GM12878 (cell line): Measurements from ENCODE around the gene HIVEP2. TPM values are rescaled to one million over a fixed set of nuclear protein-coding genes. Genes with fewer than 3 reads are reported as not detected.

ENCODE experiments used
- ATAC-seq: fragments of 200-7000 bp; cut with Tn5 transposase; 3 replicates; pipeline ENCODE4 v1.9.1; 2020; ENCODE audit warnings: mild to moderate bottlenecking, moderate library complexity
- BruUV-seq: library from RNA; stranded (reverse); fragments of 400-500 nt; replicated peaks from 2 replicates; lab custom pipeline; 2021; lab: Mats Ljungman, UMichigan
- CTCF ChIA-PET: fragments of 300-600 bp; sonication (Branson Sonifier 250); formaldehyde crosslinking; extraction: SDS; loops from one replicate; lab custom pipeline; 2021; ENCODE audit warnings: inconsistent platforms; lab: Yijun Ruan, JAX
- POLR2A ChIA-PET: fragments of 350-600 bp; formaldehyde crosslinking; extraction: SDS; loops from one replicate; lab custom pipeline; 2021; ENCODE audit warnings: inconsistent platforms; lab: Charles Lee
- RAD21 ChIA-PET: fragments of 300-600 bp; sonication (Branson Sonifier 250); formaldehyde crosslinking; loops from one replicate; lab custom pipeline; 2023; ENCODE audit warnings: antibody characterized with exemption; ENCODE audit not compliant: unreplicated experiment; lab: Charles Lee
- SMC1A ChIA-PET: fragments of 300-600 bp; sonication (Branson Sonifier 250); formaldehyde crosslinking; loops from one replicate; lab custom pipeline; 2023; ENCODE audit not compliant: unreplicated experiment, uncharacterized antibody; lab: Charles Lee
- DNase-seq: peaks from one replicate; pipeline ENCODE4 v3.0.0-alpha.2; 2011; ENCODE audit warnings: low read depth, low spot score
- FAIRE-seq: peaks from 3 replicates; lab custom pipeline; 2011; peaks lifted over from hg19 to GRCh38; lab: Jason Lieb, UNC
- H2AFZ ChIP-seq: 2 replicates; pipeline ENCODE4 v1.6.0; 2011; ENCODE audit warnings: low read depth, low read length, control low read depth; ENCODE audit not compliant: control insufficient read depth
- H3K27ac ChIP-seq: 2 replicates; pipeline ENCODE4 v1.5.1; 2011; ENCODE audit warnings: control low read depth; ENCODE audit not compliant: control insufficient read depth, insufficient read depth
- H3K27me3 ChIP-seq, 2 experiments: replicated peaks in 1 of 2; 2 replicates each; pipeline versions ENCODE4 v1.6.0 to v1.6.1; 2011; ENCODE audit warnings: low read length in 1 of 2; ENCODE audit not compliant: control insufficient read depth in 2 of 2, insufficient read depth in 2 of 2
- H3K36me3 ChIP-seq, 2 experiments: 2 replicates each; pipeline ENCODE4 v1.5.1; 2011; ENCODE audit warnings: low read length in 1 of 2; ENCODE audit not compliant: control insufficient read depth in 2 of 2, insufficient read depth in 2 of 2
- H3K4me1 ChIP-seq: 2 replicates; pipeline ENCODE4 v1.6.1; 2011; ENCODE audit warnings: mild to moderate bottlenecking, low read length, moderate library complexity, mixed read lengths; ENCODE audit not compliant: control insufficient read depth, insufficient read depth
- H3K4me2 ChIP-seq: 2 replicates; pipeline ENCODE4 v1.6.0; 2011; ENCODE audit warnings: control low read depth; ENCODE audit not compliant: control insufficient read depth, insufficient read depth
- H3K4me3 ChIP-seq: fragments of 200-600 bp; sonication (generic); 2 replicates; pipeline ENCODE4 v1.5.1; 2016
- H3K79me2 ChIP-seq: 2 replicates; pipeline ENCODE4 v1.6.0; 2011; ENCODE audit warnings: low read length; ENCODE audit not compliant: control insufficient read depth, insufficient read depth
- H3K9ac ChIP-seq: 2 replicates; pipeline ENCODE4 v1.8.0; 2011; ENCODE audit warnings: low read length, control low read depth, mixed read lengths; ENCODE audit not compliant: control insufficient read depth, insufficient read depth
- H3K9me3 ChIP-seq: replicated peaks from 3 replicates; pipeline ENCODE4 v1.5.1; 2011; ENCODE audit warnings: mild to moderate bottlenecking, low read length; ENCODE audit not compliant: control insufficient read depth, insufficient read depth
- H4K20me1 ChIP-seq: 2 replicates; pipeline ENCODE4 v1.6.0; 2011; ENCODE audit not compliant: control insufficient read depth, insufficient read depth
- ATF2 ChIP-seq: IDR thresholded peaks from 2 replicates; pipeline ENCODE4 v1.6.1; 2012; ENCODE audit warnings: low read length, inconsistent platforms
- E4F1 ChIP-seq: fragments of 450-650 bp; IDR thresholded peaks from 2 replicates; pipeline ENCODE4 v1.6.1; 2018; ENCODE audit warnings: borderline replicate concordance, mild to moderate bottlenecking; ENCODE audit not compliant: partially characterized antibody
- KLF5 ChIP-seq: fragments of 450-650 bp; IDR thresholded peaks from 2 replicates; pipeline ENCODE4 v1.6.1; 2014; ENCODE audit warnings: mild to moderate bottlenecking; ENCODE audit not compliant: partially characterized antibody
- MTA3 ChIP-seq: IDR thresholded peaks from 2 replicates; pipeline ENCODE4 v1.6.1; 2012; ENCODE audit warnings: low read length, inconsistent platforms, borderline replicate concordance
- NFYA ChIP-seq: IDR thresholded peaks from 2 replicates; pipeline ENCODE4 v1.6.1; 2011; ENCODE audit warnings: low read depth, mild to moderate bottlenecking, low read length, improper control_type of control experiment, borderline replicate concordance
- RFX5 ChIP-seq: IDR thresholded peaks from 2 replicates; pipeline ENCODE4 v1.6.1; 2011; ENCODE audit warnings: low read depth, low read length, improper control_type of control experiment
- SMC3 ChIP-seq: IDR thresholded peaks from 2 replicates; pipeline ENCODE4 v1.6.1; 2011; ENCODE audit warnings: low read length, improper control_type of control experiment, borderline replicate concordance
- WGBS: methylation state at CpG from one replicate; pipeline ENCODE4 v1.1.6; 2016; ENCODE audit warnings: low lambda C conversion rate; ENCODE audit not compliant: insufficient replicate concordance, insufficient coverage; ENCODE audit errors: missing lambda C conversion rate; 5-methylcytosine and 5-hydroxymethylcytosine counted together
- in situ Hi-C: fragments of 300-500 bp; cut with MboI; formaldehyde crosslinking; loops from 9 replicates; pipeline ENCODE4 v1.14.3; 2018; ENCODE audit warnings: mixed read lengths
- intact Hi-C: fragments of 100-400 bp; cut with micrococcal nuclease; formaldehyde crosslinking; loops from one replicate; pipeline ENCODE4 v1.14.2; 2022; ENCODE audit not compliant: unreplicated experiment
- polyA plus RNA-seq, 11 experiments: library from polyadenylated mRNA; depleted of rRNA in 4 of 11; unstranded in 6 of 11; stranded (reverse) in 5 of 11; fragments of >200 nt; fragmentation: Nextera tagmentation in 4 of 11; fragmentation: Illumina TruSeq in 1 of 11; extraction: Ambion mirVana in 4 of 11; extraction: Trizol in 1 of 11; gene quantifications; 1 replicate in 1 of 11; 2 replicates in 10 of 11; pipeline versions ENCODE4 v1.2.1 to v1.2.3, GENCODE V29; 2011 to 2016; ENCODE audit warnings: inconsistent platforms in 2 of 11, missing spikeins in 2 of 11, low read depth in 1 of 11
- total RNA-seq, 4 experiments: library from RNA; depleted of rRNA in 3 of 4; stranded (reverse); fragments of >200 nt in 3 of 4; fragmentation: Illumina TruSeq in 1 of 4; extraction: Trizol in 1 of 4; gene quantifications; 2 replicates each; pipeline versions ENCODE4 v1.2.1 to v1.2.3, GENCODE V29; 2013 to 2021

HIVEP2 gene
- total and polyA plus RNA-seq, 10 of the 15 experiments (the other 5 are each of a cell fraction or from before 2014, with no cell fraction given): 1.2 to 15.7 (median 10.2) TPM

- no peak overlapping the region; the same call in 1 of the 2 replicates for H3K27ac ChIP-seq
- no peak for ATAC-seq
- 100% methylated on average over 1 of the region's 1 CpG for whole genome bisulfite sequencing
- no peak overlapping the region for H3K4me3 ChIP-seq
- H3K4me2 ChIP-seq: peak overlapping the region; percentile 81; the same call in 1 of the 2 replicates
- in situ Hi-C loops: no loop called here
- no peak for TF ChIP-seq NFYA
- TF ChIP-seq SMC3: no peak
- TF ChIP-seq RFX5: no peak
- no peak for TF ChIP-seq E4F1
- no peak for TF ChIP-seq MTA3
- no peak for TF ChIP-seq KLF5
- no peak for TF ChIP-seq ATF2
- TF ChIP-seq, all 136 proteins: peak for 0
- Histone ChIP-seq H3K27me3 (no peaks in the 10 kb centered on the region), H3K4me1 (peaks cover 19% of the 10 kb centered on the region), H3K9ac (no peak overlapping the region), H4K20me1 (no peaks in the 10 kb centered on the region), H3K79me2 (peaks cover 85% of the 10 kb centered on the region), H3K9me3 (no peaks in the 10 kb centered on the region), H2AFZ (no peak overlapping the region), H3K36me3 (peaks cover 0 to 9% of the 10 kb centered on the region in 2 experiments; a peak in 1 of 4 replicates)
- ChIA-PET CTCF (interaction anchor here (1.6 to 2.1 kb wide), 2 partner anchors 22 to 25 kb away, joined by 7 to 11 read pairs; no protein-coding TSS in a partner anchor), RAD21 (interaction anchor here (3.6 to 6.2 kb wide), 3 partner anchors 20 to 118 kb away, joined by 14 to 46 read pairs (median 17); no protein-coding TSS in a partner anchor), SMC1A (interaction anchor here (1.4 to 9.4 kb wide), 6 partner anchors 18 to 93 kb away, joined by 3 to 86 read pairs (median 12); no protein-coding TSS in a partner anchor), POLR2A (interaction anchor here (1.0 to 1.8 kb wide), 3 partner anchors 23 to 54 kb away, joined by 3 to 10 read pairs (median 4); no protein-coding TSS in a partner anchor)
- FAIRE-seq (no peak), DNase-seq (no peak)
- BruUV-seq: no TSS peak
- intact Hi-C loops: no loop called here
Measured at GRCh38 chr6:142908235-142908634, 36.7 kb downstream of the HIVEP2 start.
